Bronchial epithelial cell (primary cell): Measurements from ENCODE around the gene KIF25. TPM values are rescaled to one million over a fixed set of nuclear protein-coding genes. Genes with fewer than 3 reads are reported as not detected.

ENCODE experiments used
- DNase-seq: peaks from one replicate; pipeline ENCODE4 v3.0.0-alpha.2; 2010; ENCODE audit warnings: low read depth
- FAIRE-seq: peaks from 2 replicates; lab custom pipeline; 2011; peaks lifted over from hg19 to GRCh38; lab: Jason Lieb, UNC
- H3K27me3 ChIP-seq: 2 replicates; pipeline ENCODE4 v1.5.1; 2011; ENCODE audit warnings: low read length; ENCODE audit not compliant: control insufficient read depth, insufficient read depth
- H3K36me3 ChIP-seq: 2 replicates; pipeline ENCODE4 v1.5.1; 2011; ENCODE audit warnings: low read length; ENCODE audit not compliant: control insufficient read depth, insufficient read depth
- H3K4me3 ChIP-seq: 2 replicates; pipeline ENCODE4 v1.5.1; 2011; ENCODE audit warnings: mild to moderate bottlenecking, low read depth, low read length, control low read depth
- CTCF ChIP-seq: IDR thresholded peaks from 2 replicates; pipeline ENCODE4 v1.5.1; 2011; ENCODE audit warnings: mild to moderate bottlenecking, moderate library complexity, low read length, control low read depth, inconsistent platforms; ENCODE audit not compliant: insufficient read depth, severe bottlenecking
- total RNA-seq: library from RNA; depleted of rRNA; stranded (reverse); fragments of >200 nt; gene quantifications from 2 replicates; pipeline ENCODE4 v1.2.1, GENCODE V29; 2014

KIF25 gene
- total RNA-seq, 1 donor from 2014 or later, result not detected

GRCh38 chr6:168013250-168013915 is 15.9 kb downstream of the KIF25 start:
- Histone ChIP-seq H3K4me3 (no peak overlapping the region), H3K27me3 (peaks cover 8% of the 10 kb centered on the region), H3K36me3 (no peaks in the 10 kb centered on the region)
- no peak for TF ChIP-seq CTCF
- FAIRE-seq (no peak), DNase-seq (no peak)

- DNase-seq, result no peak
- Histone ChIP-seq H3K4me3 (no peak overlapping the region), H3K36me3 (no peaks in the 10 kb centered on the region), H3K27me3 (peaks cover 8% of the 10 kb centered on the region)
- FAIRE-seq, result no peak
- TF ChIP-seq CTCF, result no peak
These were observed 17.0 kb downstream of the KIF25 start for GRCh38 chr6:168014428-168014827.

- TF ChIP-seq CTCF, result no peak
- no peak for FAIRE-seq
- no peak for DNase-seq
- H3K36me3 ChIP-seq, result no peaks in the 10 kb centered on the region
- peaks cover 8% of the 10 kb centered on the region for H3K27me3 ChIP-seq
- H3K4me3 ChIP-seq, result no peak overlapping the region
These were observed 17.5 kb downstream of the KIF25 start for GRCh38 chr6:168015009-168015408.

GRCh38 chr6:168015482-168016175 is 18.2 kb downstream of the KIF25 start:
- H3K36me3 ChIP-seq, result no peaks in the 10 kb centered on the region
- no peak overlapping the region for H3K4me3 ChIP-seq
- no peak for FAIRE-seq
- no peak for TF ChIP-seq CTCF
- peaks cover 8% of the 10 kb centered on the region for H3K27me3 ChIP-seq
- no peak for DNase-seq

- Histone ChIP-seq H3K4me3 (no peak overlapping the region), H3K27me3 (peaks cover 8% of the 10 kb centered on the region), H3K36me3 (no peaks in the 10 kb centered on the region)
- TF ChIP-seq CTCF, result no peak
- peak; percentile 40 for FAIRE-seq
- DNase-seq, result no peak
These were observed 18.7 kb downstream of the KIF25 start for GRCh38 chr6:168016176-168016620.
